ENCODE measurements around the gene OASL. TPM values are rescaled to one million over a fixed set of nuclear protein-coding genes. Genes with fewer than 3 reads are reported as not detected.

OASL gene
- total and polyA plus RNA-seq, 10 of the 15 experiments (the other 5 are each of a cell fraction or from before 2014, with no cell fraction given): 2.3 to 9.1 (median 2.7) TPM

DNA sequence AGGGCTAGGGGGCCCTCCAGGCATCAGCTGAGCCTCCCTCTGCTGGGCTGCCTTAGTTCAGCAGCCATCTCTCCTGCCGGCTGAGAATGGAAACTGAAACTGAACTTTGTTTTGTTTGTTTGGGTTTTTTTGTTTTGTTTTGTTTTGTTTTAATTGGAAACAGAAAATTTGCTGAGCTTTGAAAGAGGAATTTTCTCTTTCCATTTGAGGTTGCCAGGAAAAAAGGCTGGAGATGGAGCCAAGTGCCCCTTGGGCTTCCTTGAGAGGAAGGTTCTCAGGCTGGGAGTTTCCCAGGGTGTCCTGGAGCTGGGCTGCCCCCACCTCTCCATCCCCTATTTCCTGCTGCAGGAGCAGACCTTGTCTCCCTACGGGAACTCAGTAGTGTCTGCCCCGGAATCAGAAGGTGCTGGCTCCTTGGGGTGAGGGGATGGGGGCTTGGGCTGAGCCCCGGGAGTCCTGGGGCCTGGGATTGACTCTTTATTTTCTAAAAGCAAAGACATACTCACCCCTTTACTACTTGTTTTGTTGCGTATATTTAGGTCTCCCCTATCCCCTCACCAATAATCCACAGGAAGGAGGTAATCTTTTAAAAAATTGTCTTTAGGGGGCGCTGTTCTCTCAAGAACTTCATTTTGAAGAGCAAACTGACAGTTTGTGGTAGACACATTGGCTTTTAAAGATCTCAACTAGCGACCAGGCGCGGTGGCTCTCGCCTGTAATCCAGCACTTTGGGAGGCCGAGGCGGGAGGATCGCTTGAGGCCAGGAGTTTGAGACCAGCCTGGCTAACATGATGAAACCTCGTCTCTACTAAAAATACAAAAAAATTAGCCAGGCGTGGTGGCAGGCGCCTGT lies 21.3 kb upstream of the OASL start (continued):
- TF ChIP-seq EGR1 (IDR thresholded peaks at IDR 0.05; ENCODE audit: borderline replicate concordance in 1 of 2, low read depth in 2 of 2, low read length in 2 of 2) (no peak), HDAC6 (IDR thresholded peaks at IDR 0.05; ENCODE audit: unreplicated experiment) (no peak), NRF1 (conservative IDR thresholded peaks at IDR 0.05; ENCODE audit: low read depth, low read length) (no peak), HCFC1 (IDR thresholded peaks at IDR 0.05; ENCODE audit: low read length) (no peak), ETV6 (conservative IDR thresholded peaks at IDR 0.05 in 1 of 2, IDR thresholded peaks at IDR 0.05 in 1 of 2; ENCODE audit: borderline replicate concordance in 1 of 2, low read depth in 1 of 2) (no peak), JUND (IDR thresholded peaks at IDR 0.05; ENCODE audit: low read depth, low read length) (no peak), BMI1 (IDR thresholded peaks at IDR 0.05; ENCODE audit: borderline replicate concordance) (no peak), STAT1 (conservative IDR thresholded peaks at IDR 0.05) (no peak; the same call in 1 of the 2 replicates), POU2F2 (IDR thresholded peaks at IDR 0.05; ENCODE audit: borderline replicate concordance, low read depth, low read length) (0 out of 3 replicates have a peak, but pooled peaks have one; percentile 15), ESRRA (IDR thresholded peaks at IDR 0.05; ENCODE audit: low read length) (no peak), SUPT20H (IDR thresholded peaks at IDR 0.05; ENCODE audit: borderline replicate concordance, control insufficient read depth, low read depth, low read length) (no peak), ZNF207 (IDR thresholded peaks at IDR 0.05; ENCODE audit: borderline replicate concordance) (peak; percentile 27; the same call in 1 of the 2 replicates), BCLAF1 (IDR thresholded peaks at IDR 0.05) (no peak), IKZF1 (conservative IDR thresholded peaks at IDR 0.05) (peak; percentile 83), ZNF384 (IDR thresholded peaks at IDR 0.05; ENCODE audit: borderline replicate concordance, low read depth, low read length) (no peak), ZZZ3 (IDR thresholded peaks at IDR 0.05; ENCODE audit: control insufficient read depth, insufficient read length, low read depth) (no peak)
- TF ChIP-seq, protein P1, sequence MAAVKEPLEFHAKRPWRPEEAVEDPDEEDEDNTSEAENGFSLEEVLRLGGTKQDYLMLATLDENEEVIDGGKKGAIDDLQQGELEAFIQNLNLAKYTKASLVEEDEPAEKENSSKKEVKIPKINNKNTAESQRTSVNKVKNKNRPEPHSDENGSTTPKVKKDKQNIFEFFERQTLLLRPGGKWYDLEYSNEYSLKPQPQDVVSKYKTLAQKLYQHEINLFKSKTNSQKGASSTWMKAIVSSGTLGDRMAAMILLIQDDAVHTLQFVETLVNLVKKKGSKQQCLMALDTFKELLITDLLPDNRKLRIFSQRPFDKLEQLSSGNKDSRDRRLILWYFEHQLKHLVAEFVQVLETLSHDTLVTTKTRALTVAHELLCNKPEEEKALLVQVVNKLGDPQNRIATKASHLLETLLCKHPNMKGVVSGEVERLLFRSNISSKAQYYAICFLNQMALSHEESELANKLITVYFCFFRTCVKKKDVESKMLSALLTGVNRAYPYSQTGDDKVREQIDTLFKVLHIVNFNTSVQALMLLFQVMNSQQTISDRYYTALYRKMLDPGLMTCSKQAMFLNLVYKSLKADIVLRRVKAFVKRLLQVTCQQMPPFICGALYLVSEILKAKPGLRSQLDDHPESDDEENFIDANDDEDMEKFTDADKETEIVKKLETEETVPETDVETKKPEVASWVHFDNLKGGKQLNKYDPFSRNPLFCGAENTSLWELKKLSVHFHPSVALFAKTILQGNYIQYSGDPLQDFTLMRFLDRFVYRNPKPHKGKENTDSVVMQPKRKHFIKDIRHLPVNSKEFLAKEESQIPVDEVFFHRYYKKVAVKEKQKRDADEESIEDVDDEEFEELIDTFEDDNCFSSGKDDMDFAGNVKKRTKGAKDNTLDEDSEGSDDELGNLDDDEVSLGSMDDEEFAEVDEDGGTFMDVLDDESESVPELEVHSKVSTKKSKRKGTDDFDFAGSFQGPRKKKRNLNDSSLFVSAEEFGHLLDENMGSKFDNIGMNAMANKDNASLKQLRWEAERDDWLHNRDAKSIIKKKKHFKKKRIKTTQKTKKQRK (IDR thresholded peaks at IDR 0.05; ENCODE audit: low read depth, low read length): no peak
- TF ChIP-seq, protein P2, sequence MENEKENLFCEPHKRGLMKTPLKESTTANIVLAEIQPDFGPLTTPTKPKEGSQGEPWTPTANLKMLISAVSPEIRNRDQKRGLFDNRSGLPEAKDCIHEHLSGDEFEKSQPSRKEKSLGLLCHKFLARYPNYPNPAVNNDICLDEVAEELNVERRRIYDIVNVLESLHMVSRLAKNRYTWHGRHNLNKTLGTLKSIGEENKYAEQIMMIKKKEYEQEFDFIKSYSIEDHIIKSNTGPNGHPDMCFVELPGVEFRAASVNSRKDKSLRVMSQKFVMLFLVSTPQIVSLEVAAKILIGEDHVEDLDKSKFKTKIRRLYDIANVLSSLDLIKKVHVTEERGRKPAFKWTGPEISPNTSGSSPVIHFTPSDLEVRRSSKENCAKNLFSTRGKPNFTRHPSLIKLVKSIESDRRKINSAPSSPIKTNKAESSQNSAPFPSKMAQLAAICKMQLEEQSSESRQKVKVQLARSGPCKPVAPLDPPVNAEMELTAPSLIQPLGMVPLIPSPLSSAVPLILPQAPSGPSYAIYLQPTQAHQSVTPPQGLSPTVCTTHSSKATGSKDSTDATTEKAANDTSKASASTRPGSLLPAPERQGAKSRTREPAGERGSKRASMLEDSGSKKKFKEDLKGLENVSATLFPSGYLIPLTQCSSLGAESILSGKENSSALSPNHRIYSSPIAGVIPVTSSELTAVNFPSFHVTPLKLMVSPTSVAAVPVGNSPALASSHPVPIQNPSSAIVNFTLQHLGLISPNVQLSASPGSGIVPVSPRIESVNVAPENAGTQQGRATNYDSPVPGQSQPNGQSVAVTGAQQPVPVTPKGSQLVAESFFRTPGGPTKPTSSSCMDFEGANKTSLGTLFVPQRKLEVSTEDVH (IDR thresholded peaks at IDR 0.05; ENCODE audit: low read depth, partially characterized antibody): no peak

Data from GM12878 (cell line).